Endodermal cell (in vitro differentiated cells): Measurements from ENCODE around the gene BBS5. TPM values are rescaled to one million over a fixed set of nuclear protein-coding genes. Genes with fewer than 3 reads are reported as not detected.
"Not testable (repeated sequence)": the region's sequence is repeated elsewhere in the genome, so short reads cannot be mapped to it uniquely, and the experiment has no call there.

Experiments
- DNase-seq: peaks from one replicate; pipeline ENCODE4 v3.0.0-alpha.2; 2017
- H3K27ac ChIP-seq: 2 replicates; pipeline ENCODE4 v1.5.1; 2013; ENCODE audit warnings: mild to moderate bottlenecking, low read depth, low read length, moderate library complexity
- H3K27me3 ChIP-seq: 2 replicates; pipeline ENCODE4 v1.6.1; 2013; ENCODE audit warnings: mild to moderate bottlenecking, low read length, moderate library complexity; ENCODE audit not compliant: insufficient read depth, control insufficient read depth, poor library complexity, severe bottlenecking
- H3K36me3 ChIP-seq: 2 replicates; pipeline ENCODE4 v1.7.0; 2013; ENCODE audit warnings: mild to moderate bottlenecking, low read length, moderate library complexity; ENCODE audit not compliant: control insufficient read depth, insufficient read depth
- H3K4me1 ChIP-seq: one replicate; pipeline ENCODE4 v1.7.0; 2013; ENCODE audit warnings: low read length; ENCODE audit not compliant: control insufficient read depth, insufficient read depth
- H3K4me3 ChIP-seq: 2 replicates; pipeline ENCODE4 v1.5.1; 2013; ENCODE audit warnings: mild to moderate bottlenecking, low read length, moderate library complexity
- H3K9ac ChIP-seq: 2 replicates; pipeline ENCODE4 v1.6.1; 2013; ENCODE audit warnings: mild to moderate bottlenecking, low read length, moderate library complexity; ENCODE audit not compliant: poor library complexity, severe bottlenecking; ENCODE audit errors: extremely low read depth
- H3K9me3 ChIP-seq: 2 replicates; pipeline ENCODE4 v1.6.1; 2013; ENCODE audit warnings: mild to moderate bottlenecking, low read length, moderate library complexity; ENCODE audit not compliant: control insufficient read depth
- H3K27ac Mint-ChIP-seq: 2 replicates; pipeline ENCODE4 v1.8.0; 2020; ENCODE audit warnings: mixed read lengths
- H3K27me3 Mint-ChIP-seq: 2 replicates; pipeline ENCODE4 v1.8.0; 2021; ENCODE audit warnings: mild to moderate bottlenecking, mixed read lengths; ENCODE audit not compliant: insufficient read depth
- H3K36me3 Mint-ChIP-seq: 2 replicates; pipeline ENCODE4 v1.8.0; 2020; ENCODE audit warnings: low read depth, mixed read lengths
- H3K4me1 Mint-ChIP-seq: 2 replicates; pipeline ENCODE4 v1.8.0; 2020; ENCODE audit warnings: mixed read lengths
- H3K4me3 Mint-ChIP-seq: 2 replicates; pipeline ENCODE4 v1.8.0; 2020; ENCODE audit warnings: mild to moderate bottlenecking, moderate library complexity, mixed read lengths
- H3K9me3 Mint-ChIP-seq: 2 replicates; pipeline ENCODE4 v1.8.0; 2020; ENCODE audit warnings: mild to moderate bottlenecking, mixed read lengths
- CTCF ChIP-seq: fragments of 200-600 bp; sonication (generic); conservative IDR thresholded peaks from 2 replicates; pipeline ENCODE4 v1.5.0; 2021; ENCODE audit warnings: antibody characterized with exemption, mild to moderate bottlenecking
- WGBS, 2 experiments: methylation state at CpG; one replicate each; pipeline versions ENCODE4 v1.1.5 to v1.1.7; 2013; ENCODE audit warnings: missing lambda C conversion rate in 2 of 2, mixed read lengths in 1 of 2; ENCODE audit not compliant: insufficient coverage in 1 of 2, insufficient read length in 1 of 2; 5-methylcytosine and 5-hydroxymethylcytosine counted together
- total RNA-seq, 2 donors: library from RNA; stranded (reverse); fragmentation: NEBNext Ultra II Directional in 1 of 2; extraction: Animal tissue kit (Norgen Biotek cat#: 25700) in 1 of 2; gene quantifications; 2 replicates in 1 of 2; 3 replicates in 1 of 2; pipeline ENCODE4 v1.2.1, GENCODE V29; 2021

BBS5 gene
- total RNA-seq, 2 donors from 2014 or later, result 3.2 to 6.5 TPM

GRCh38 chr2:169513926-169514325, 34.6 kb downstream of the BBS5 start:
- Histone ChIP-seq H3K9ac (no peak overlapping the region), H3K9me3 (no peaks in the 10 kb centered on the region), H3K27ac (no peak overlapping the region), H3K4me3 (no peak overlapping the region), H3K27me3 (no peaks in the 10 kb centered on the region), H3K36me3 (no peaks in the 10 kb centered on the region), H3K4me1 (peaks cover 9% of the 10 kb centered on the region)
- Mint-ChIP-seq H3K27ac (no peak overlapping the region), H3K4me3 (no peak overlapping the region), H3K36me3 (no peaks in the 10 kb centered on the region), H3K9me3 (no peaks in the 10 kb centered on the region), H3K4me1 (peaks cover 7% of the 10 kb centered on the region), H3K27me3 (no peaks in the 10 kb centered on the region)
- WGBS, 2 experiments, result 91% methylated on average over 2 of the region's 3 CpGs; no CpG with 5 or more reads in 1 of the 2 experiments
- no peak for DNase-seq
- TF ChIP-seq CTCF, result no peak

- not testable (repeated sequence) for H3K27me3 Mint-ChIP-seq, H3K9me3 ChIP-seq, H3K27ac ChIP-seq, H3K4me1 Mint-ChIP-seq, H3K4me3 ChIP-seq, H3K27me3 ChIP-seq, H3K4me3 Mint-ChIP-seq, H3K9ac ChIP-seq, H3K27ac Mint-ChIP-seq, H3K36me3 ChIP-seq, H3K9me3 Mint-ChIP-seq, H3K4me1 ChIP-seq, H3K36me3 Mint-ChIP-seq, DNase-seq
- WGBS, 2 experiments, result 95 to 100% methylated on average over 4 to 7 of the region's 7 CpGs
Observed at GRCh38 chr2:169514758-169515157, 35.5 kb downstream of the BBS5 start.

- not testable (repeated sequence) for H3K36me3 Mint-ChIP-seq, H3K27me3 ChIP-seq, H3K9ac ChIP-seq, DNase-seq, H3K4me1 ChIP-seq, H3K36me3 ChIP-seq, H3K4me3 Mint-ChIP-seq, H3K4me3 ChIP-seq, H3K9me3 Mint-ChIP-seq, H3K27ac ChIP-seq, H3K27me3 Mint-ChIP-seq, H3K9me3 ChIP-seq, H3K4me1 Mint-ChIP-seq, H3K27ac Mint-ChIP-seq
- WGBS, 2 experiments, result 87 to 95% methylated on average over 10 of the region's 10 CpGs
Observed at GRCh38 chr2:169516488-169516995, 37.2 kb downstream of the BBS5 start.

DNA sequence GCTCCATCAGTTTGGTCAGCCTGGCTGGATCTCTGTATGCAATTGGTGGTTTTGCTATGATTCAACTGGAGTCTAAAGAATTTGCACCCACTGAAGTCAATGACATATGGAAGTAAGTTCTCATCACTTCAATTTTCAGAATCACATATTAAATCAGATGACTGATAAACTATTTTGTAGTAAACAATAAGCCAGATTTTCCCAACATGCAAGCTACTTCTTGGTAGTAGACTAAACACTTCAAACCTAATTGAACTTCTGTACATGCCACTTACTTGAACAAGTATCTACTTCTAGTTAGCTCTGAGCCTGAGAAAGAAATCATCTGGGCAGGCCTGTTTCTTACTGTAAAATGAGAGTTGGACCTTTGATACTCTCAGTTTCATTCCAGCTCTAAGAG, 41.6 kb downstream of the BBS5 start:
- DNase-seq, result no peak
- peaks cover 10% of the 10 kb centered on the region for H3K4me1 Mint-ChIP-seq
- H3K9me3 ChIP-seq, result no peaks in the 10 kb centered on the region
- no peak overlapping the region for H3K4me3 ChIP-seq
- H3K9ac ChIP-seq, result no peak overlapping the region
- no peak overlapping the region for H3K27ac ChIP-seq
- H3K36me3 ChIP-seq, result no peaks in the 10 kb centered on the region
- no peaks in the 10 kb centered on the region for H3K27me3 Mint-ChIP-seq
- no peaks in the 10 kb centered on the region for H3K4me1 ChIP-seq
- H3K9me3 Mint-ChIP-seq, result no peaks in the 10 kb centered on the region
- no peak for TF ChIP-seq CTCF
- no peaks in the 10 kb centered on the region for H3K36me3 Mint-ChIP-seq
- no peaks in the 10 kb centered on the region for H3K27me3 ChIP-seq
- H3K4me3 Mint-ChIP-seq, result no peak overlapping the region
- no peak overlapping the region for H3K27ac Mint-ChIP-seq
